CD14-positive monocyte (primary cell): ENCODE results near the gene PPFIBP2. TPM values are rescaled to one million over a fixed set of nuclear protein-coding genes. Genes with fewer than 3 reads are reported as not detected.
A peak's percentile ranks its signal among the peaks of the same experiment; 100 is the strongest.
"Not testable (repeated sequence)": the region's sequence is repeated elsewhere in the genome, so short reads cannot be mapped to it uniquely, and the experiment has no call there.

Source experiments
- DNase-seq, 3 donors: peaks; one replicate each; pipeline ENCODE4 v3.0.0-alpha.2; 2011 to 2022
- H2AFZ ChIP-seq: 2 replicates; pipeline ENCODE4 v1.6.0; 2012; ENCODE audit warnings: mild to moderate bottlenecking, low read depth, low read length, inconsistent platforms; ENCODE audit not compliant: insufficient read depth, poor library complexity, severe bottlenecking
- H3K27ac ChIP-seq, 2 donors: 1 replicate in 1 of 2; 2 replicates in 1 of 2; pipeline ENCODE4 v1.5.1; 2012 to 2013; ENCODE audit warnings: low read length in 2 of 2, control low read depth in 1 of 2, inconsistent platforms in 1 of 2, low read depth in 1 of 2, mild to moderate bottlenecking in 1 of 2
- H3K27me3 ChIP-seq, 2 donors: one replicate each; pipeline versions ENCODE4 v1.6.0 to v1.6.1; 2011 to 2013; ENCODE audit warnings: low read length in 2 of 2; ENCODE audit not compliant: control insufficient read depth in 2 of 2, insufficient read depth in 2 of 2
- H3K36me3 ChIP-seq, 2 donors: replicated peaks in 1 of 2; 1 replicate in 1 of 2; 2 replicates in 1 of 2; pipeline versions ENCODE4 v1.5.1 to v1.6.1; 2012 to 2013; ENCODE audit warnings: low read length in 2 of 2, control low read depth in 1 of 2, inconsistent platforms in 1 of 2, mild to moderate bottlenecking in 1 of 2; ENCODE audit not compliant: insufficient read depth in 2 of 2, control insufficient read depth in 1 of 2
- H3K4me1 ChIP-seq, 2 donors: 1 replicate in 1 of 2; 2 replicates in 1 of 2; pipeline versions ENCODE4 v1.5.1 to v1.6.1; 2012 to 2013; ENCODE audit warnings: low read length in 2 of 2, control low read depth in 1 of 2, inconsistent platforms in 1 of 2, mild to moderate bottlenecking in 1 of 2, moderate library complexity in 1 of 2; ENCODE audit not compliant: insufficient read depth in 2 of 2, control insufficient read depth in 1 of 2
- H3K4me2 ChIP-seq: replicated peaks from 2 replicates; pipeline ENCODE3; 2012; ENCODE audit warnings: low read length, moderate library complexity, mild to moderate bottlenecking; ENCODE audit not compliant: poor library complexity, severe bottlenecking; ENCODE audit errors: extremely low read depth
- H3K4me3 ChIP-seq, 3 experiments: fragments of 200-600 bp in 1 of 3; sonication (generic) in 1 of 3; replicated peaks in 1 of 3; 1 replicate in 2 of 3; 2 replicates in 1 of 3; pipeline ENCODE4 v1.5.1; 2011 to 2013; ENCODE audit warnings: low read length in 3 of 3, mild to moderate bottlenecking in 3 of 3, control low read depth in 2 of 3, low read depth in 2 of 3, inconsistent platforms in 1 of 3, moderate library complexity in 1 of 3
- H3K79me2 ChIP-seq: 2 replicates; pipeline ENCODE4 v1.6.0; 2012; ENCODE audit warnings: mild to moderate bottlenecking, control low read depth, inconsistent platforms, low read length, moderate library complexity; ENCODE audit not compliant: insufficient read depth
- H3K9ac ChIP-seq: 2 replicates; pipeline ENCODE4 v1.6.0; 2017; ENCODE audit warnings: low read length, mild to moderate bottlenecking; ENCODE audit not compliant: insufficient read depth, poor library complexity, severe bottlenecking
- H3K9me3 ChIP-seq, 2 donors: replicated peaks in 1 of 2; 1 replicate in 1 of 2; 2 replicates in 1 of 2; pipeline versions ENCODE4 v1.5.1 to v1.6.1; 2012 to 2013; ENCODE audit warnings: low read length in 2 of 2, control low read depth in 1 of 2; ENCODE audit not compliant: control insufficient read depth in 1 of 2, insufficient read depth in 1 of 2
- H4K20me1 ChIP-seq: 2 replicates; pipeline ENCODE4 v1.6.0; 2012; ENCODE audit warnings: mild to moderate bottlenecking, low read length, control low read depth, moderate library complexity; ENCODE audit not compliant: insufficient read depth
- H3K27ac Mint-ChIP-seq, 7 donors: one replicate each; pipeline ENCODE4 v1.8.0; 2020; ENCODE audit warnings: mild to moderate bottlenecking in 7 of 7, mixed read lengths in 7 of 7, moderate library complexity in 6 of 7, inconsistent platforms in 2 of 7
- H3K27me3 Mint-ChIP-seq, 3 donors: one replicate each; pipeline ENCODE4 v1.8.0; 2021 to 2022; ENCODE audit warnings: low read depth in 3 of 3, mild to moderate bottlenecking in 3 of 3, mixed read lengths in 3 of 3, moderate library complexity in 3 of 3, inconsistent platforms in 1 of 3
- H3K36me3 Mint-ChIP-seq, 2 donors: one replicate each; pipeline ENCODE4 v1.8.0; 2020; ENCODE audit warnings: mixed read lengths in 2 of 2, inconsistent platforms in 1 of 2, mild to moderate bottlenecking in 1 of 2
- H3K4me1 Mint-ChIP-seq: one replicate; pipeline ENCODE4 v1.8.0; 2020; ENCODE audit warnings: mild to moderate bottlenecking, mixed read lengths
- H3K4me3 Mint-ChIP-seq, 2 donors: one replicate each; pipeline ENCODE4 v1.8.0; 2020; ENCODE audit warnings: mild to moderate bottlenecking in 2 of 2, mixed read lengths in 2 of 2, moderate library complexity in 1 of 2
- H3K9me3 Mint-ChIP-seq, 7 donors: one replicate each; pipeline ENCODE4 v1.8.0; 2020 to 2022; ENCODE audit warnings: mixed read lengths in 7 of 7, mild to moderate bottlenecking in 6 of 7, moderate library complexity in 6 of 7, inconsistent platforms in 2 of 7
- CTCF ChIP-seq: fragments of 200-600 bp; IDR thresholded peaks from one replicate; pipeline ENCODE4 v1.8.0; 2022; ENCODE audit warnings: antibody characterized with exemption, mild to moderate bottlenecking
- WGBS: methylation state at CpG from one replicate; pipeline ENCODE4 v1.1.5; 2013; ENCODE audit warnings: missing lambda C conversion rate; ENCODE audit not compliant: insufficient coverage; 5-methylcytosine and 5-hydroxymethylcytosine counted together
- intact Hi-C, 2 donors: fragments of 100-400 bp; cut with micrococcal nuclease; formaldehyde crosslinking; loops; one replicate each; pipeline versions ENCODE4 v1.15.0 to v1.15.1; 2023
- polyA plus RNA-seq, 3 donors: library from polyadenylated mRNA; depleted of rRNA in 1 of 3; unstranded in 2 of 3; stranded (reverse) in 1 of 3; fragments of 300-500 nt in 2 of 3; fragments of >200 nt in 1 of 3; fragmentation: Illumina TruSeq in 2 of 3; gene quantifications; 1 replicate in 2 of 3; 2 replicates in 1 of 3; pipeline ENCODE4 v1.2.3, GENCODE V29; 2012 to 2021

Gene PPFIBP2
- polyA plus RNA-seq, 3 donors, result 5.9 to 41.6 (median 8.6) TPM

DNA sequence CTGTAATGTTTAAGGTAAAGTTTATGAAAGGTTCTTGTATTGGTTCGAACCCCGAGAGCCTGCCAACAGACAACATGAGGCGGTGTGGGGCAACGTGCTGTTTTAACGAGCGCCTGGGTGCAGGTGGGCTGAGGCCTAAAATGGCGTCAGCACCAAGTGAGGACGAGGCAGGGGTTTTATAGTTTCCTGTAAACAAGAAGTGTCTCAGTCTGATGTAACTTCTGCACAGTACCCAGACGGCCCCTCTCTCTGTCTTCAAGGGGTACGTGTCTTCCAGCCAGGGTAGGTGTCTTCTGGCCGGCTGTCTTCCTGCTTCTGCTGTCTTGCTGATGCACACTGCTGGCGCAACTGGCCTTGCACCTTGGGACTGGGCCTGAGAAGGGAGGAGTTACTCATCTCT is 2.7 kb downstream of the PPFIBP2 start:
- intact Hi-C loops, result loop anchor here (10.0 kb wide), 3 partner anchors 58 to 78 kb away; no protein-coding TSS in a partner anchor
- H3K4me3 Mint-ChIP-seq, result peak overlapping the region in 1 of 2 donors; percentile 25
- H3K36me3 ChIP-seq, result no peaks in the 10 kb centered on the region
- H3K4me1 Mint-ChIP-seq, result peaks cover 53% of the 10 kb centered on the region
- no peak overlapping the region for H3K4me3 ChIP-seq
- H3K9ac ChIP-seq, result no peak overlapping the region
- H3K79me2 ChIP-seq, result peaks cover 65% of the 10 kb centered on the region
- H3K4me1 ChIP-seq, result peaks cover 66 to 75% of the 10 kb centered on the region in 2 donors
- no peak overlapping the region for H3K4me2 ChIP-seq
- no peaks in the 10 kb centered on the region for H3K27me3 ChIP-seq
- peak overlapping the region in 1 of 7 donors; percentile 13 for H3K27ac Mint-ChIP-seq
- H3K27me3 Mint-ChIP-seq, result peaks cover 0 to 6% (median 5%) of the 10 kb centered on the region in 3 donors
- H3K9me3 Mint-ChIP-seq, result peaks cover 0 to 8% (median 0%) of the 10 kb centered on the region in 7 donors
- H4K20me1 ChIP-seq, result peaks cover 37% of the 10 kb centered on the region
- H2AFZ ChIP-seq, result no peak overlapping the region
- DNase-seq, result peak in 2 of 3 donors; percentile 10 to 17
- WGBS, result 69% methylated on average over 12 of the region's 12 CpGs
- TF ChIP-seq CTCF, result no peak
- H3K27ac ChIP-seq, result no peak overlapping the region
- no peaks in the 10 kb centered on the region for H3K9me3 ChIP-seq
- peaks cover 11 to 28% of the 10 kb centered on the region in 2 donors for H3K36me3 Mint-ChIP-seq

DNA sequence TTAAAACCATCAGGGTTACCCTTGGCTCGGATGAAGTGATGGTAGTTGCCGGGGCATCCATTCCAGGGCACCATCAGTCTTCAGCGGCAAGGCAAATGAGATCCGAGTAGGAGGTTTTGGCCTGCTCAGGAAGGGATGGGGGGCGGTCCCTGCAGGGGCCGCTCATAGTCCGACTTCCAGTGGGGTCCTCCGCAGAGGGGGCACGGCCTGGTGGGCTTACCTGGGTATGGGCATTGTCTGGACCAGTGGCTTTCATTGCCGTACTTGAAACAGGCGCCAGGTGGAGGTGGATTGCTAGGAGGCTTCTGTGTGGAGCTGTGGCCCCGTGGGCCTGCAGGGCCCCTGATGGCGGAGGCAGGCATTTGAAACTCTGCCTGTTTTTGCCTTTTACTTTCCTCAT is 3.9 kb downstream of the PPFIBP2 start:
- H3K27me3 Mint-ChIP-seq, DNase-seq, H3K36me3 ChIP-seq, H3K27me3 ChIP-seq, H3K4me3 ChIP-seq, H3K9ac ChIP-seq, H3K27ac ChIP-seq, H2AFZ ChIP-seq, H3K9me3 ChIP-seq, H3K4me3 Mint-ChIP-seq, H3K27ac Mint-ChIP-seq, H3K9me3 Mint-ChIP-seq, H3K4me2 ChIP-seq: not testable (repeated sequence)
- Histone ChIP-seq H3K79me2 (peaks cover 75% of the 10 kb centered on the region), H4K20me1 (peaks cover 48% of the 10 kb centered on the region), H3K4me1 (peaks cover 66 to 75% of the 10 kb centered on the region in 2 donors)
- 97% methylated on average over 12 of the region's 13 CpGs for WGBS
- Mint-ChIP-seq H3K4me1 (peaks cover 41% of the 10 kb centered on the region), H3K36me3 (peaks cover 11 to 26% of the 10 kb centered on the region in 2 donors)
- intact Hi-C loops, result loop anchor here (10.0 kb wide), 3 partner anchors 57 to 77 kb away; no protein-coding TSS in a partner anchor
